HEK293 (cell line): ENCODE results near the gene CST7.

Experiments
- CTCF ChIA-PET: fragments of 350-600 bp; formaldehyde crosslinking; extraction: SDS; loops from one replicate; lab custom pipeline; 2021; ENCODE audit warnings: antibody characterized with exemption; lab: Yijun Ruan, JAX
- POLR2A ChIA-PET: fragments of 300-600 bp; formaldehyde crosslinking; extraction: SDS; loops from one replicate; lab custom pipeline; 2020; ENCODE audit warnings: antibody characterized with exemption, inconsistent platforms; lab: Yijun Ruan, JAX
- H3K27ac ChIP-seq: fragments of 200-500 bp; sonication (Bioruptor generic); 2 replicates; pipeline ENCODE4 v1.5.1; 2014; ENCODE audit warnings: low read depth, low read length, control low read depth, inconsistent platforms; ENCODE audit errors: extremely low read depth
- H3K36me3 ChIP-seq, 2 experiments: fragments of 200-500 bp in 1 of 2; sonication (Bioruptor generic) in 1 of 2; 1 replicate in 1 of 2; 2 replicates in 1 of 2; pipeline ENCODE4 v1.5.1; 2014 to 2017; ENCODE audit warnings: inconsistent platforms in 2 of 2, low read length in 2 of 2; ENCODE audit not compliant: control insufficient read depth in 2 of 2, insufficient read depth in 1 of 2
- H3K4me1 ChIP-seq: fragments of 200-500 bp; sonication (Bioruptor generic); 2 replicates; pipeline ENCODE4 v1.5.1; 2014; ENCODE audit warnings: mild to moderate bottlenecking, low read length, inconsistent platforms; ENCODE audit not compliant: control insufficient read depth, insufficient read depth
- H3K4me3 ChIP-seq: 2 replicates; pipeline ENCODE4 v1.5.1; 2011; ENCODE audit warnings: low read depth, mild to moderate bottlenecking, control low read depth, low read length, moderate library complexity
- H3K9me3 ChIP-seq: fragments of 200-500 bp; sonication (Bioruptor generic); 2 replicates; pipeline ENCODE4 v1.5.1; 2014; ENCODE audit warnings: low read depth, low read length, inconsistent platforms; ENCODE audit not compliant: control insufficient read depth, insufficient read depth
- FEZF1 ChIP-seq: fragments of 450-650 bp; formaldehyde crosslinking; IDR thresholded peaks from 2 replicates; pipeline ENCODE4 v1.5.1; 2016; ENCODE audit warnings: missing biosample characterization, missing genetic modification characterization
- HOXA7 ChIP-seq: sonication (generic); formaldehyde crosslinking; IDR thresholded peaks from 2 replicates; pipeline ENCODE4 v1.8.1; 2022; ENCODE audit warnings: missing genetic modification reagents, borderline replicate concordance
- RBAK ChIP-seq: fragments of 450-650 bp; formaldehyde crosslinking; IDR thresholded peaks from 2 replicates; pipeline ENCODE4 v1.5.1; 2016; ENCODE audit warnings: missing biosample characterization, missing genetic modification characterization
- ZFP37 ChIP-seq: fragments of 450-650 bp; formaldehyde crosslinking; IDR thresholded peaks from 2 replicates; pipeline ENCODE4 v1.5.1; 2016; ENCODE audit warnings: missing biosample characterization, missing genetic modification characterization
- ZNF140 ChIP-seq: fragments of 450-650 bp; formaldehyde crosslinking; IDR thresholded peaks from 2 replicates; pipeline ENCODE4 v1.5.1; 2016; ENCODE audit warnings: missing biosample characterization, missing genetic modification characterization
- ZNF19 ChIP-seq: fragments of 450-650 bp; formaldehyde crosslinking; IDR thresholded peaks from 2 replicates; pipeline ENCODE4; 2016; ENCODE audit warnings: missing biosample characterization, missing genetic modification characterization, low read depth
- ZNF274 ChIP-seq, 2 experiments: fragments of 200-500 bp in 1 of 2; fragments of 450-650 bp in 1 of 2; sonication (Bioruptor generic) in 1 of 2; formaldehyde crosslinking in 1 of 2; IDR thresholded peaks; 2 replicates each; pipeline versions ENCODE4 v1.5.1 to v1.6.1; 2014 to 2016; ENCODE audit warnings: borderline replicate concordance in 1 of 2, inconsistent platforms in 1 of 2, low read length in 1 of 2, missing biosample characterization in 1 of 2, missing genetic modification characterization in 1 of 2
- ZNF394 ChIP-seq: fragments of 450-650 bp; formaldehyde crosslinking; IDR thresholded peaks from 2 replicates; pipeline ENCODE4 v1.5.1; 2016; ENCODE audit warnings: missing biosample characterization, missing genetic modification characterization, mild to moderate bottlenecking, moderate library complexity, borderline replicate concordance
- ZNF404 ChIP-seq: fragments of 450-650 bp; formaldehyde crosslinking; IDR thresholded peaks from 2 replicates; pipeline ENCODE4 v1.5.1; 2017; ENCODE audit warnings: missing biosample characterization, missing genetic modification characterization
- ZNF48 ChIP-seq: fragments of 450-650 bp; formaldehyde crosslinking; IDR thresholded peaks from 2 replicates; pipeline ENCODE4 v1.5.1; 2016; ENCODE audit warnings: missing biosample characterization, missing genetic modification characterization
- ZNF501 ChIP-seq: fragments of 450-650 bp; formaldehyde crosslinking; IDR thresholded peaks from 2 replicates; pipeline ENCODE4 v1.5.1; 2016; ENCODE audit warnings: missing biosample characterization, missing genetic modification characterization
- ZNF530 ChIP-seq: fragments of 450-650 bp; formaldehyde crosslinking; IDR thresholded peaks from 2 replicates; pipeline ENCODE4 v1.5.1; 2016; ENCODE audit warnings: low read depth, missing biosample characterization, missing genetic modification characterization
- ZNF549 ChIP-seq: fragments of 450-650 bp; IDR thresholded peaks from 2 replicates; pipeline ENCODE4 v1.5.1; 2018; ENCODE audit warnings: missing biosample characterization, missing genetic modification characterization, mild to moderate bottlenecking, inconsistent platforms, moderate library complexity
- ZNF558 ChIP-seq: fragments of 450-650 bp; formaldehyde crosslinking; IDR thresholded peaks from 2 replicates; pipeline ENCODE4 v1.5.1; 2016; ENCODE audit warnings: missing biosample characterization, missing genetic modification characterization
- ZNF600 ChIP-seq: fragments of 450-650 bp; formaldehyde crosslinking; IDR thresholded peaks from 2 replicates; pipeline ENCODE4 v1.5.1; 2016; ENCODE audit warnings: missing biosample characterization, missing genetic modification characterization
- TF ChIP-seq, protein P1 (sequence below): fragments of 450-650 bp; formaldehyde crosslinking; IDR thresholded peaks from 2 replicates; pipeline ENCODE4 v1.5.1; 2016; ENCODE audit warnings: missing biosample characterization, missing genetic modification characterization
- TF ChIP-seq, protein P2 (sequence below): fragments of 450-650 bp; formaldehyde crosslinking; IDR thresholded peaks from 2 replicates; pipeline ENCODE4 v1.5.1; 2016; ENCODE audit warnings: missing biosample characterization, missing genetic modification characterization, borderline replicate concordance
- TF ChIP-seq, protein P3 (sequence below): fragments of 450-650 bp; formaldehyde crosslinking; IDR thresholded peaks from 2 replicates; pipeline ENCODE4 v1.5.1; 2016; ENCODE audit warnings: missing biosample characterization, missing genetic modification characterization
- TF ChIP-seq, protein P4 (sequence below): fragments of 450-650 bp; formaldehyde crosslinking; IDR thresholded peaks from 2 replicates; pipeline ENCODE4 v1.5.1; 2016; ENCODE audit warnings: missing biosample characterization, missing genetic modification characterization
- TF ChIP-seq, protein P5 (sequence below): fragments of 450-650 bp; formaldehyde crosslinking; IDR thresholded peaks from 2 replicates; pipeline ENCODE4 v1.5.1; 2016; ENCODE audit warnings: missing biosample characterization, missing genetic modification characterization, borderline replicate concordance

The CST7 gene, protein sequence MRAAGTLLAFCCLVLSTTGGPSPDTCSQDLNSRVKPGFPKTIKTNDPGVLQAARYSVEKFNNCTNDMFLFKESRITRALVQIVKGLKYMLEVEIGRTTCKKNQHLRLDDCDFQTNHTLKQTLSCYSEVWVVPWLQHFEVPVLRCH

DNA sequence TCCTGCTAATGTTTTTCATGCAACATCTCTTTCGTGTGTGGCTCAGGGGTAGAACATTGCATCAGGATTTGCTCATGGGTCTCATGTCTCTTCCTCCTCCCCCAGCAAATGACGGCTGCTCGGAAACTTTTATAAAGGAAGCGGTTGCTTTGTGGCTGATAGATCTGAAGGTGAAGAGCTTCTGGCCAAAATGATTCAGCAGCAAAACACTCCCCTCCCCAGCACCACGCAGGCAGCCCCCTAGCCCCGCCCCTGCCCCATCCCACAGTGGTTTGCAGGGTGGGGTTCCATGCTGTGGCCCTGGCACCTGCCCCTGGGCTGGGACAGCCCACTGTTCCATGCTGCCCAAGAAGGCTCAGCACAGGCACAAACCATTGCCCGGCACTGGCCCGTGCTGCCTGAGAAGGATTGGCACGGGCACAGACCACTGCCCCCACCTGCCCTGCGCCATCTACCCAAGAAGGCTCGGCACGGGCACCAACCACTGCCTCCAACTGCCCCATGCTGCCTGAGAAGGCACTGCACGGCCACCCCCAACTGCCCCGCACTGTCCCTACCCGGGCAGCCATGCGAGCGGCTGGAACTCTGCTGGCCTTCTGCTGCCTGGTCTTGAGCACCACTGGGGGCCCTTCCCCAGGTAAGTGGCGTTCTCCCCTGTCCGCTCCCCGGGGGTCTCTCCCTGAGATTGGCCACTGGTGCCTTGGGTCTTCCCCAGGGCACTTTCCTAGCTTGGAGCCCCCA, at the start of gene CST7:
TSS of gene CST7 (plus strand) at position 331 of the 741 bp plus-strand sequence. CDS start at position 568, 237 bp downstream.
- CTCF ChIA-PET: no interaction called here
- no peaks in the 10 kb centered on the region for H3K9me3 ChIP-seq
- TF ChIP-seq ZNF549 (tag by site-specific recombination): no peak
- TF ChIP-seq, protein P1, sequence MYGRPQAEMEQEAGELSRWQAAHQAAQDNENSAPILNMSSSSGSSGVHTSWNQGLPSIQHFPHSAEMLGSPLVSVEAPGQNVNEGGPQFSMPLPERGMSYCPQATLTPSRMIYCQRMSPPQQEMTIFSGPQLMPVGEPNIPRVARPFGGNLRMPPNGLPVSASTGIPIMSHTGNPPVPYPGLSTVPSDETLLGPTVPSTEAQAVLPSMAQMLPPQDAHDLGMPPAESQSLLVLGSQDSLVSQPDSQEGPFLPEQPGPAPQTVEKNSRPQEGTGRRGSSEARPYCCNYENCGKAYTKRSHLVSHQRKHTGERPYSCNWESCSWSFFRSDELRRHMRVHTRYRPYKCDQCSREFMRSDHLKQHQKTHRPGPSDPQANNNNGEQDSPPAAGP (tag by site-specific recombination): no peak
- no peak for TF ChIP-seq ZNF404 (tag by site-specific recombination)
- TF ChIP-seq, protein P2, sequence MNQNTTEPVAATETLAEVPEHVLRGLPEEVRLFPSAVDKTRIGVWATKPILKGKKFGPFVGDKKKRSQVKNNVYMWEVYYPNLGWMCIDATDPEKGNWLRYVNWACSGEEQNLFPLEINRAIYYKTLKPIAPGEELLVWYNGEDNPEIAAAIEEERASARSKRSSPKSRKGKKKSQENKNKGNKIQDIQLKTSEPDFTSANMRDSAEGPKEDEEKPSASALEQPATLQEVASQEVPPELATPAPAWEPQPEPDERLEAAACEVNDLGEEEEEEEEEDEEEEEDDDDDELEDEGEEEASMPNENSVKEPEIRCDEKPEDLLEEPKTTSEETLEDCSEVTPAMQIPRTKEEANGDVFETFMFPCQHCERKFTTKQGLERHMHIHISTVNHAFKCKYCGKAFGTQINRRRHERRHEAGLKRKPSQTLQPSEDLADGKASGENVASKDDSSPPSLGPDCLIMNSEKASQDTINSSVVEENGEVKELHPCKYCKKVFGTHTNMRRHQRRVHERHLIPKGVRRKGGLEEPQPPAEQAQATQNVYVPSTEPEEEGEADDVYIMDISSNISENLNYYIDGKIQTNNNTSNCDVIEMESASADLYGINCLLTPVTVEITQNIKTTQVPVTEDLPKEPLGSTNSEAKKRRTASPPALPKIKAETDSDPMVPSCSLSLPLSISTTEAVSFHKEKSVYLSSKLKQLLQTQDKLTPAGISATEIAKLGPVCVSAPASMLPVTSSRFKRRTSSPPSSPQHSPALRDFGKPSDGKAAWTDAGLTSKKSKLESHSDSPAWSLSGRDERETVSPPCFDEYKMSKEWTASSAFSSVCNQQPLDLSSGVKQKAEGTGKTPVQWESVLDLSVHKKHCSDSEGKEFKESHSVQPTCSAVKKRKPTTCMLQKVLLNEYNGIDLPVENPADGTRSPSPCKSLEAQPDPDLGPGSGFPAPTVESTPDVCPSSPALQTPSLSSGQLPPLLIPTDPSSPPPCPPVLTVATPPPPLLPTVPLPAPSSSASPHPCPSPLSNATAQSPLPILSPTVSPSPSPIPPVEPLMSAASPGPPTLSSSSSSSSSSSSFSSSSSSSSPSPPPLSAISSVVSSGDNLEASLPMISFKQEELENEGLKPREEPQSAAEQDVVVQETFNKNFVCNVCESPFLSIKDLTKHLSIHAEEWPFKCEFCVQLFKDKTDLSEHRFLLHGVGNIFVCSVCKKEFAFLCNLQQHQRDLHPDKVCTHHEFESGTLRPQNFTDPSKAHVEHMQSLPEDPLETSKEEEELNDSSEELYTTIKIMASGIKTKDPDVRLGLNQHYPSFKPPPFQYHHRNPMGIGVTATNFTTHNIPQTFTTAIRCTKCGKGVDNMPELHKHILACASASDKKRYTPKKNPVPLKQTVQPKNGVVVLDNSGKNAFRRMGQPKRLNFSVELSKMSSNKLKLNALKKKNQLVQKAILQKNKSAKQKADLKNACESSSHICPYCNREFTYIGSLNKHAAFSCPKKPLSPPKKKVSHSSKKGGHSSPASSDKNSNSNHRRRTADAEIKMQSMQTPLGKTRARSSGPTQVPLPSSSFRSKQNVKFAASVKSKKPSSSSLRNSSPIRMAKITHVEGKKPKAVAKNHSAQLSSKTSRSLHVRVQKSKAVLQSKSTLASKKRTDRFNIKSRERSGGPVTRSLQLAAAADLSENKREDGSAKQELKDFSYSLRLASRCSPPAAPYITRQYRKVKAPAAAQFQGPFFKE: no peak
- TF ChIP-seq ZNF558 (tag by site-specific recombination): no peak
- no peak for TF ChIP-seq ZNF140
- no peak for TF ChIP-seq ZNF274 (IDR thresholded peaks at IDR 0.05; ENCODE audit: low read length)
- TF ChIP-seq ZNF274 (tag by site-specific recombination; IDR thresholded peaks at IDR 0.05; ENCODE audit: borderline replicate concordance): no peak
- TF ChIP-seq HOXA7 (CRISPR knock-in tag): no peak
- no peak for TF ChIP-seq ZNF48 (tag by site-specific recombination)
- TF ChIP-seq ZFP37: no peak
- no peak for TF ChIP-seq FEZF1 (tag by site-specific recombination)
- no peak for TF ChIP-seq ZNF600 (tag by site-specific recombination)
- no peak for TF ChIP-seq ZNF394 (tag by site-specific recombination)
- no peak for TF ChIP-seq ZNF19
- TF ChIP-seq, protein P3, sequence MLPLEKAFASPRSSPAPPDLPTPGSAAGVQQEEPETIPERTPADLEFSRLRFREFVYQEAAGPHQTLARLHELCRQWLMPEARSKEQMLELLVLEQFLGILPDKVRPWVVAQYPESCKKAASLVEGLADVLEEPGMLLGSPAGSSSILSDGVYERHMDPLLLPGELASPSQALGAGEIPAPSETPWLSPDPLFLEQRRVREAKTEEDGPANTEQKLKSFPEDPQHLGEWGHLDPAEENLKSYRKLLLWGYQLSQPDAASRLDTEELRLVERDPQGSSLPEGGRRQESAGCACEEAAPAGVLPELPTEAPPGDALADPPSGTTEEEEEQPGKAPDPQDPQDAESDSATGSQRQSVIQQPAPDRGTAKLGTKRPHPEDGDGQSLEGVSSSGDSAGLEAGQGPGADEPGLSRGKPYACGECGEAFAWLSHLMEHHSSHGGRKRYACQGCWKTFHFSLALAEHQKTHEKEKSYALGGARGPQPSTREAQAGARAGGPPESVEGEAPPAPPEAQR (tag by site-specific recombination): no peak
- no peak for TF ChIP-seq RBAK (tag by site-specific recombination)
- no peak for TF ChIP-seq ZNF501 (tag by site-specific recombination)
- TF ChIP-seq, protein P4, sequence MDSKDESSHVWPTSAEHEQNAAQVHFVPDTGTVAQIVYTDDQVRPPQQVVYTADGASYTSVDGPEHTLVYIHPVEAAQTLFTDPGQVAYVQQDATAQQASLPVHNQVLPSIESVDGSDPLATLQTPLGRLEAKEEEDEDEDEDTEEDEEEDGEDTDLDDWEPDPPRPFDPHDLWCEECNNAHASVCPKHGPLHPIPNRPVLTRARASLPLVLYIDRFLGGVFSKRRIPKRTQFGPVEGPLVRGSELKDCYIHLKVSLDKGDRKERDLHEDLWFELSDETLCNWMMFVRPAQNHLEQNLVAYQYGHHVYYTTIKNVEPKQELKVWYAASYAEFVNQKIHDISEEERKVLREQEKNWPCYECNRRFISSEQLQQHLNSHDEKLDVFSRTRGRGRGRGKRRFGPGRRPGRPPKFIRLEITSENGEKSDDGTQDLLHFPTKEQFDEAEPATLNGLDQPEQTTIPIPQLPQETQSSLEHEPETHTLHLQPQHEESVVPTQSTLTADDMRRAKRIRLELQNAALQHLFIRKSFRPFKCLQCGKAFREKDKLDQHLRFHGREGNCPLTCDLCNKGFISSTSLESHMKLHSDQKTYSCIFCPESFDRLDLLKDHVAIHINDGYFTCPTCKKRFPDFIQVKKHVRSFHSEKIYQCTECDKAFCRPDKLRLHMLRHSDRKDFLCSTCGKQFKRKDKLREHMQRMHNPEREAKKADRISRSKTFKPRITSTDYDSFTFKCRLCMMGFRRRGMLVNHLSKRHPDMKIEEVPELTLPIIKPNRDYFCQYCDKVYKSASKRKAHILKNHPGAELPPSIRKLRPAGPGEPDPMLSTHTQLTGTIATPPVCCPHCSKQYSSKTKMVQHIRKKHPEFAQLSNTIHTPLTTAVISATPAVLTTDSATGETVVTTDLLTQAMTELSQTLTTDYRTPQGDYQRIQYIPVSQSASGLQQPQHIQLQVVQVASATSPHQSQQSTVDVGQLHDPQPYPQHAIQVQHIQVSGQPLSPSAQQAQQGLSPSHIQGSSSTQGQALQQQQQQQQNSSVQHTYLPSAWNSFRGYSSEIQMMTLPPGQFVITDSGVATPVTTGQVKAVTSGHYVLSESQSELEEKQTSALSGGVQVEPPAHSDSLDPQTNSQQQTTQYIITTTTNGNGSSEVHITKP (tag by site-specific recombination): no peak
- TF ChIP-seq ZNF530 (tag by site-specific recombination): no peak
- TF ChIP-seq, protein P5, sequence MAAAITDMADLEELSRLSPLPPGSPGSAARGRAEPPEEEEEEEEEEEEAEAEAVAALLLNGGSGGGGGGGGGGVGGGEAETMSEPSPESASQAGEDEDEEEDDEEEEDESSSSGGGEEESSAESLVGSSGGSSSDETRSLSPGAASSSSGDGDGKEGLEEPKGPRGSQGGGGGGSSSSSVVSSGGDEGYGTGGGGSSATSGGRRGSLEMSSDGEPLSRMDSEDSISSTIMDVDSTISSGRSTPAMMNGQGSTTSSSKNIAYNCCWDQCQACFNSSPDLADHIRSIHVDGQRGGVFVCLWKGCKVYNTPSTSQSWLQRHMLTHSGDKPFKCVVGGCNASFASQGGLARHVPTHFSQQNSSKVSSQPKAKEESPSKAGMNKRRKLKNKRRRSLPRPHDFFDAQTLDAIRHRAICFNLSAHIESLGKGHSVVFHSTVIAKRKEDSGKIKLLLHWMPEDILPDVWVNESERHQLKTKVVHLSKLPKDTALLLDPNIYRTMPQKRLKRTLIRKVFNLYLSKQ (tag by site-specific recombination): no peak
- H3K36me3 ChIP-seq: no peaks in the 10 kb centered on the region
- POLR2A ChIA-PET: no interaction called here
- H3K4me1 ChIP-seq: no peaks in the 10 kb centered on the region
- H3K27ac ChIP-seq: no peak within 1 kb of the TSS
- H3K4me3 ChIP-seq: no peak within 1 kb of the TSS
